OCI-LY7 (cell line): ENCODE results near the gene LPP. TPM values are rescaled to one million over a fixed set of nuclear protein-coding genes. Genes with fewer than 3 reads are reported as not detected.

Source experiments
- BruUV-seq: library from RNA; stranded (reverse); fragments of 400-500 nt; replicated peaks from 2 replicates; lab custom pipeline; 2021; lab: Mats Ljungman, UMichigan
- CTCF ChIA-PET: fragments of 300-600 bp; sonication (Branson Sonifier 250); formaldehyde crosslinking; loops from one replicate; lab custom pipeline; 2022; ENCODE audit warnings: antibody characterized with exemption; ENCODE audit not compliant: unreplicated experiment; lab: Charles Lee
- POLR2A ChIA-PET: fragments of 300-600 bp; sonication (Branson Sonifier 250); formaldehyde crosslinking; loops from one replicate; lab custom pipeline; 2022; ENCODE audit warnings: antibody characterized with exemption; lab: Charles Lee
- DNase-seq: peaks from one replicate; pipeline ENCODE4 v3.0.0-alpha.2; 2015; ENCODE audit warnings: low spot score
- H2AFZ ChIP-seq: fragments of 200-600 bp; sonication (generic), shearing (Covaris generic); 2 replicates; pipeline ENCODE4 v1.6.1; 2014; ENCODE audit warnings: mild to moderate bottlenecking, antibody characterized with exemption, low read length, moderate library complexity
- H3K27ac ChIP-seq: fragments of 200-600 bp; sonication (generic); 2 replicates; pipeline ENCODE4 v1.5.1; 2014; ENCODE audit warnings: mixed run types, low read depth, mild to moderate bottlenecking, moderate library complexity, low read length, inconsistent platforms; ENCODE audit not compliant: poor library complexity, severe bottlenecking
- H3K36me3 ChIP-seq: fragments of 200-600 bp; sonication (generic); 2 replicates; pipeline ENCODE4 v1.6.1; 2014; ENCODE audit warnings: mild to moderate bottlenecking, antibody characterized with exemption, low read length, moderate library complexity, mixed read lengths; ENCODE audit not compliant: insufficient read depth
- H3K4me1 ChIP-seq: fragments of 200-600 bp; sonication (generic); 2 replicates; pipeline ENCODE4 v1.5.1; 2014; ENCODE audit warnings: mild to moderate bottlenecking, low read length; ENCODE audit not compliant: insufficient read depth, poor library complexity, severe bottlenecking
- H3K4me2 ChIP-seq: fragments of 200-600 bp; sonication (generic); 2 replicates; pipeline ENCODE4 v1.6.1; 2014; ENCODE audit warnings: mild to moderate bottlenecking, low read length
- H3K4me3 ChIP-seq: fragments of 200-600 bp; sonication (generic); 2 replicates; pipeline ENCODE4 v1.5.1; 2014; ENCODE audit warnings: mild to moderate bottlenecking, low read depth, low read length; ENCODE audit not compliant: poor library complexity, severe bottlenecking
- H3K79me2 ChIP-seq: fragments of 200-600 bp; sonication (generic); 2 replicates; pipeline ENCODE4 v1.6.1; 2016; ENCODE audit warnings: low read depth, mild to moderate bottlenecking, low read length, moderate library complexity, mixed read lengths; ENCODE audit not compliant: insufficient read depth
- H3K9me2 ChIP-seq: fragments of 200-600 bp; sonication (generic); 2 replicates; pipeline ENCODE4 v1.6.1; 2016; ENCODE audit warnings: mild to moderate bottlenecking, low read length, mixed read lengths; ENCODE audit not compliant: insufficient read depth
- H3K9me3 ChIP-seq: fragments of 200-600 bp; sonication (generic); 2 replicates; pipeline ENCODE4 v1.6.1; 2014; ENCODE audit warnings: mild to moderate bottlenecking, mixed run types, low read length, mixed read lengths
- H4K20me1 ChIP-seq: fragments of 200-600 bp; sonication (generic); 2 replicates; pipeline ENCODE4 v1.6.1; 2014; ENCODE audit warnings: mild to moderate bottlenecking, antibody characterized with exemption, low read length, moderate library complexity, mixed read lengths; ENCODE audit not compliant: insufficient read depth
- EZH2phosphoT487 ChIP-seq: fragments of 200-600 bp; sonication (generic); IDR thresholded peaks from 2 replicates; pipeline ENCODE4 v1.6.1; 2018; ENCODE audit warnings: low read depth, borderline replicate concordance, mild to moderate bottlenecking, mixed run types, antibody characterized with exemption, low read length, moderate library complexity, mixed read lengths
- intact Hi-C: fragments of 100-400 bp; cut with micrococcal nuclease; formaldehyde crosslinking; loops from one replicate; pipeline ENCODE4 v1.10.0; 2022; ENCODE audit not compliant: unreplicated experiment
- total RNA-seq, 2 experiments: library from RNA; depleted of rRNA in 1 of 2; stranded (reverse); fragments of >200 nt in 1 of 2; shearing (Covaris generic) in 1 of 2; gene quantifications; 2 replicates each; pipeline ENCODE4 v1.2.3, GENCODE V29; 2014 to 2022
- TF ChIP-seq, protein P1 (sequence below): fragments of 200-600 bp; sonication (generic); conservative IDR thresholded peaks from 2 replicates; pipeline ENCODE4 v1.5.1; 2014; ENCODE audit warnings: mild to moderate bottlenecking, antibody characterized with exemption, low read length, moderate library complexity, mixed read lengths

Gene LPP
- total RNA-seq, 2 experiments from 2014 or later: 10.9 to 119 TPM

- DNase-seq: no peak
- Histone ChIP-seq H3K36me3 (no peaks in the 10 kb centered on the region), H3K9me3 (no peaks in the 10 kb centered on the region), H3K27ac (no peak overlapping the region), H2AFZ (no peak overlapping the region), H3K4me3 (no peak overlapping the region), H3K9me2 (no peaks in the 10 kb centered on the region), H4K20me1 (no peaks in the 10 kb centered on the region), H3K4me2 (no peak overlapping the region), H3K4me1 (peaks cover 57% of the 10 kb centered on the region), H3K79me2 (no peaks in the 10 kb centered on the region)
- BruUV-seq: no TSS peak
- POLR2A ChIA-PET: interaction anchor here (1.0 to 3.6 kb wide), 4 partner anchors 9 to 599 kb away, joined by 3 to 13 read pairs (median 4); no protein-coding TSS in a partner anchor
- intact Hi-C loops: no loop called here
- CTCF ChIA-PET: no interaction called here
- TF ChIP-seq EZH2phosphoT487: no peak
- TF ChIP-seq, protein P1, sequence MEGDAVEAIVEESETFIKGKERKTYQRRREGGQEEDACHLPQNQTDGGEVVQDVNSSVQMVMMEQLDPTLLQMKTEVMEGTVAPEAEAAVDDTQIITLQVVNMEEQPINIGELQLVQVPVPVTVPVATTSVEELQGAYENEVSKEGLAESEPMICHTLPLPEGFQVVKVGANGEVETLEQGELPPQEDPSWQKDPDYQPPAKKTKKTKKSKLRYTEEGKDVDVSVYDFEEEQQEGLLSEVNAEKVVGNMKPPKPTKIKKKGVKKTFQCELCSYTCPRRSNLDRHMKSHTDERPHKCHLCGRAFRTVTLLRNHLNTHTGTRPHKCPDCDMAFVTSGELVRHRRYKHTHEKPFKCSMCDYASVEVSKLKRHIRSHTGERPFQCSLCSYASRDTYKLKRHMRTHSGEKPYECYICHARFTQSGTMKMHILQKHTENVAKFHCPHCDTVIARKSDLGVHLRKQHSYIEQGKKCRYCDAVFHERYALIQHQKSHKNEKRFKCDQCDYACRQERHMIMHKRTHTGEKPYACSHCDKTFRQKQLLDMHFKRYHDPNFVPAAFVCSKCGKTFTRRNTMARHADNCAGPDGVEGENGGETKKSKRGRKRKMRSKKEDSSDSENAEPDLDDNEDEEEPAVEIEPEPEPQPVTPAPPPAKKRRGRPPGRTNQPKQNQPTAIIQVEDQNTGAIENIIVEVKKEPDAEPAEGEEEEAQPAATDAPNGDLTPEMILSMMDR: no peak
These were observed 42.9 kb upstream of the LPP start for GRCh38 chr3:188111002-188111584.

DNA sequence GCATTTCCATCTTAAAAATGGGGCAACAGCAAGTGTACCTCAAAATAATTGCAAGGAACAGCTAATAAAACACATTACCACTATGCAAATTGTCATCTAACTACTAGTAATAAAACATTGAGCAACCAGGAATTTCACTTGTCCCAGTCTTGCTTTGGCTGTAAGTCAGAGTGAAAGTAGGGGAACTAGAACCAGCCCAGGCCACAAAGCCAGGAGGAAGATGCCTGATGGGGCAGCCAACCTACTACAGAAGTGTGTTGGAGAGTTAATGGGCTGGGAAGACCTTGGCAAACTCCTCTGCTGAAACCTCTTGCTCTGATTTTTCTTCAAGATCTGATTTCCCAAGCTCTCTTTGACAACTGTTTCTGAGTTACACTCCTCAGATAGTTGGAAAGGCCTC, 40.2 kb upstream of the LPP start:
- H2AFZ ChIP-seq: no peak overlapping the region
- no peak overlapping the region for H3K27ac ChIP-seq
- no peaks in the 10 kb centered on the region for H3K36me3 ChIP-seq
- intact Hi-C loops: no loop called here
- DNase-seq: no peak
- no peaks in the 10 kb centered on the region for H3K79me2 ChIP-seq
- H3K4me1 ChIP-seq: peaks cover 41% of the 10 kb centered on the region
- H3K9me3 ChIP-seq: no peaks in the 10 kb centered on the region
- ChIA-PET POLR2A (interaction anchor here (0.6 to 3.6 kb wide), 6 partner anchors 8 to 382 kb away, joined by 3 to 13 read pairs (median 5); partner anchors contain the start of gene BCL6), CTCF (no interaction called here)
- no peak for TF ChIP-seq EZH2phosphoT487
- TF ChIP-seq, protein P1: no peak
- no peaks in the 10 kb centered on the region for H4K20me1 ChIP-seq
- H3K4me2 ChIP-seq: no peak overlapping the region
- no peaks in the 10 kb centered on the region for H3K9me2 ChIP-seq
- no peak overlapping the region for H3K4me3 ChIP-seq
- no TSS peak for BruUV-seq

GRCh38 chr3:188119846-188120245, 34.1 kb upstream of the LPP start:
- BruUV-seq: no TSS peak

More at GRCh38 chr3:188119846-188120245, 34.1 kb upstream of the LPP start:
- intact Hi-C loops: no loop called here
- Histone ChIP-seq H3K9me3 (no peaks in the 10 kb centered on the region), H3K4me2 (no peak overlapping the region), H4K20me1 (no peaks in the 10 kb centered on the region), H2AFZ (no peak overlapping the region), H3K79me2 (no peaks in the 10 kb centered on the region), H3K27ac (no peak overlapping the region), H3K36me3 (no peaks in the 10 kb centered on the region), H3K9me2 (no peaks in the 10 kb centered on the region), H3K4me3 (no peak overlapping the region), H3K4me1 (peaks cover 45% of the 10 kb centered on the region)
- POLR2A ChIA-PET: interaction anchor here (0.7 to 0.8 kb wide), 2 partner anchors 8 to 88 kb away, joined by 3 read pairs; no protein-coding TSS in a partner anchor
- TF ChIP-seq EZH2phosphoT487: no peak
- TF ChIP-seq, protein P1: no peak
- CTCF ChIA-PET: no interaction called here
- DNase-seq: no peak
